GM19438 (cell line): Measurements from ENCODE around the gene SRD5A2.
"Not testable (repeated sequence)": the region's sequence is repeated elsewhere in the genome, so short reads cannot be mapped to it uniquely, and the experiment has no call there.

Experiments
- ATAC-seq: cut with Tn5 transposase; IDR thresholded peaks from one replicate; pipeline ENCODE4 v1.9.1; 2021; ENCODE audit warnings: low read depth; ENCODE audit not compliant: unreplicated experiment

Gene SRD5A2

DNA sequence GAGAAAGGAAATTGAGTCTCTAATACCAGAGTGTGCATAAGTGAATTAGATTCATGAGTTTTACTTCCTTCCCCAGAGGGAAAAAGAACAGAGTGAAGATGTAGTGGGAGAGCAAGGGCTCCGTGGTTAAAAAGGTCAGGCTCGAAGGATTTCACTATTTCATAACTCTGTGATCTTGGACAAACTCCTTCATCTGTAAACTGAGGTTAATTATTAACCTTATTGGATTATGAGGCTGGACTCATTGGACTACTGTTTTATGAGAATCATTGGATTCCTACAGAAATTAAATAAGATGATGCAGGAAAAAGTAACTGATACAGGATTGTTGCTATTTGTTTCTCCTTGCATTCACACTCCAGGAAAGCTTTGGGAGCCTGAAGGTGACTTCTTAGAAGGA is 45.0 kb downstream of the SRD5A2 start:
- ATAC-seq: no peak

DNA sequence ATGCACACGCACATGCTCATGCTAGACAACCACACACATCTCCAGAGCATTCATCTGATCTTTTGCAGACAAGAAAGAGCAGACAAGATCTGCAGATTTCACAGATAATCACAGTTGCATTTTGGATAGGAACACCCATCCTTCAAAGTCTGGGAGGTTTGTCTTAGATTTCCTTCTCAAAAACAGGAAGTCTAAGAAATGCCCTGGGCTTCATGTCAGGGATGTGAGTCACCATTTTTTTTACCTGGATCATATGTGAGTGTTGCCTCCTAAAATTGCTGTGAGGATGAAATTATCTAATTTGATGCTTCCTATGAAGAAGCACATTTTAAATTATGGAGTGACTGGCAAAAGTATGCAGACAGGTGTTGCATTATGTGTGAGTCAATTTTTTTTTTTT is 46.1 kb downstream of the SRD5A2 start:
- ATAC-seq: no peak

DNA sequence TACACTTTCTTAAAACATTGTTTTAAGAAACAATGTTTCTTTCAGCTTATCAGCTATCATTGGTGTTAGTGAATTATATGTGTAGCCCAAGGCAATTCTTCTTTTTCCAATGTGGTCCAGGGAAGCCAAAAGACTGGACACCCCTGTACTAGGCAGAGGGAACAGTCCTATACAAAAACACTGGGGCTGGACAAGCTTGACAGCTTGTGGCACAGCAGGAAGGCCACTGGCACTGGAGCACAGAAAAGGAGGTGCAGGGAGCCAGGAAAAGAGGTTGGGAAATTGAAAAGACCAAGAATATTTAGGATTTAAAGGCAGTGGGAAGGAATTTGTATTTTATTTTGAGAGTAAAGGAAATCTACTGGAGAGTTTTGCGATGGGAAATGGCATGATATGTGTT is 47.7 kb downstream of the SRD5A2 start:
- ATAC-seq: no peak

DNA sequence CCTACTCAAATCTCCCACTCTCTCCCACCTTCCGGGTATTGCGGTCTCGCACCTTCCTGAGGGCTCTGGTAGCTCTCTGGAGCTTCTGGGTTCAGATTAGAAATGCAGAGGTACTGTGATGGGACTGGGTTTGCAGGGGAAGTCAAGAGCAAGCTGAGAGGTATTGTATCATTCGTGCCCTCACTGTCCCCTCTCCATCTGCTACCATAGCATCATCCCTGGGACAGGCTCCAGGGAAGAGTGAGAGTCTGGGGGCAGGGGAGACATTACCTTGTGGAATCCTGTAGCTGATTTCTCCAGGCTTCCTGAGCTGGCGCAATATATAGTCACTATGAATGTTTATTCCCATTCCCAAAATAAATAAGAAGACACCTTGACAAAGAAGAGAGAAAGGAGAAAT is 49.6 kb downstream of the SRD5A2 start:
- ATAC-seq: no peak

DNA sequence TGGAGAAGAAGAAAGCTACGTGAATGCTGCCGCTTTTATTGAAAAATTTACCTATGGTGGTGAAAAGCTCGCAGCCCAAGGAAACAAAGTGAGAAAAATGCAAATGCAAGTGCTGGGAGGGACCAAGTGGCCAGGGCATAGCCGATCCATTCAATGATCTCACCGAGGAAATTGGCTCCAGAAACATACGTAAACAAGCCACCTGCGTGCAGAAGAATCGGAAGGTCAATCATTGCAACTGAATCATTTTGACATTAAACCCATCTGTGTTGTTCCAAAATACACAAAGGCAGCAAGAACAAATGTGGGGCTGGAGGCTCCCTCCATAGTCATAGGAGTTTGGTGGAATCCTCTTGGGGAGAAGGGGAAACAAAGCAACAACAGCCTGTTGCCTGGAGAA is 51.5 kb downstream of the SRD5A2 start:
- ATAC-seq: no peak

DNA sequence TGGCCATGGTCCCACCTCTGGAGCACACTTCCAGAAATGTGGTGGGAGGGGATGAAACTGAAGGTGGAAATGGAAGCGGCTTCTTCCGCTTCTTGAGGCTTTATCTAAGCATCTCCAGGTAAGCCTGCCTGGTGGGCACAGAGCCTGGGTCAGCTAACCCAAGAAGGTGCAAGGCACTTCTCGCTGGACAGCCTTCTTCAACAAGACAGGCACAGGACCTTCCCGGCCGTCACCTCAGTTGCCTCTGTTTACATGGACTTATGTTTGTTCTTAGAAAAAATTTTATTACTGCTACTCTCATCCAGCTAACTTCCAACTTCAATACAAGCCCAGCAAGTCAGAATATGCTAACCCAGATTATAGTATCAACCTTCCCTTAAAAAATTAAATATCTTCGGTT is 51.9 kb downstream of the SRD5A2 start:
- ATAC-seq: no peak

DNA sequence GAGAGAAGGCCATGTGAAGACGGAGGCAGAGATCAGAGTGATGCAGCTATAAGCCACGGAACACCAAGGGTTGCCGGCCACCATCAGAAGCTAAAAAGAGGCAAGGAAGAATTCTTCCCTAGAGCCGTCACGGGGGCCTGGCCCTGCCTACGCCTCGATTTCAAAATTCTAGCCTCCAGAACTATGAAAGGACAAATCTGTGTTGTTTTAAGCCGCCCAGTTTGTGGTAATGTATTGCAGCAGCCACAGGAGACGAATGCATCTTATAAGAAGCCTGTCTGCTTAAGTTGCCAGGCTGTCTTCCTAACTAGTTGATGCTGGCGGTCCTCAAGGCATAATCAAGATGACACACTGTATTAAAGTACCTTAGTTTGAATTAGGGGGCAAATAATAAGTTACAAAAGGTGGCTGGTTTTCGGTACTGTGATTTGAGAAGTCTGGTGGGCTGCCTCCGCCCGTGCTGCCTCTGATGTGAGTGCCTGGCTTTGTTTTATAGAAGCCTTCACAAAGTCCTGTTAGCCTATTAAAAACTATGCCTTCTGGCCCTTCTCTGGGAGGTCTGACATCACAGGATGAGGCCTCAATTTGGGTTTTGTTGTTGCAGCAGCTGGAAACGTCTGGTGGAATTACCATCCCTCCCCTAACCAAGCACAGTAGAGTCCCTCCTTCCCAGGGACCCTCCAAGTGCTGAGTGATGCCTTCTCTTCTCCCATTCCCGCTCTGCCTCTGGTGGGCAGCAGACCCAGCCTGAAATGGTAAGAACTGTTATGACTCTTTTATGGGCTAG is 53.6 kb downstream of the SRD5A2 start:
- no peak for ATAC-seq

DNA sequence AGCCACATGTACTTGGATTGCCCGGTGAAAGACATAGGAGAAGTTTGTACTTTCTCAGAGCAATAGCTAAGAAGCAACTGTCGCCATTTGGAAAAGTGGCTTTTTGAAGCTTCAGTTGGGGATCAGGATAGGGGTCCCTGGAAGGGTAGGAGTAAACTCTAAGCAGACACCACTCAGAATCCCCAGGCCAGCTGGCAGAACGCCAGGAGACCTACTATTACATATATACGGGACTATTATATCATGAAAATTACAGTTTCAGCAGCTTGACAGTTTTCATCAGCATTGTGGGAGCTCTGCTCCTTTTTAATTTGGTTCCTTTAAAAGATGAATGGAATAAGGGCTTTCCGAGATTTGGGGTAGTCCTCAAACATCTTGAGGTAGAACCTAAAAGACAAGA is 54.9 kb downstream of the SRD5A2 start:
- no peak for ATAC-seq

DNA sequence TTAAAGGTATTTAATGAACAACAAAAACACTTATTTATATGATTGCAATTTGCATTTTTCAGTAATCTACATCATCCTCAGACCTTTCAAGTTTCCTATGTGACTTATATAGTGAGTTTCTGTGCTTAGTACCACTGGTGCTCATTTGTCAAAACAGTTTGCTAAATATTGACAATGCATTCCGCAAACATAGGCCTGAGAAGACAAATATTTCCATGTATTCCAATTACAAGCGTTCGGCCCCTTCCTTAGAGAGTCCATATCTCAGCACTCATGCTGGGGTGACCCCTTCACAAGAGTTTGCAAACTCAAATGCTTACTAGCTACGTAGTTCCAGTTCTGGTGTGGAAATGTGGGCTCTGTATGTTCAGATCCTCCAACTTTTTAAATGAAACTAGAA is 56.1 kb downstream of the SRD5A2 start:
- no peak for ATAC-seq

DNA sequence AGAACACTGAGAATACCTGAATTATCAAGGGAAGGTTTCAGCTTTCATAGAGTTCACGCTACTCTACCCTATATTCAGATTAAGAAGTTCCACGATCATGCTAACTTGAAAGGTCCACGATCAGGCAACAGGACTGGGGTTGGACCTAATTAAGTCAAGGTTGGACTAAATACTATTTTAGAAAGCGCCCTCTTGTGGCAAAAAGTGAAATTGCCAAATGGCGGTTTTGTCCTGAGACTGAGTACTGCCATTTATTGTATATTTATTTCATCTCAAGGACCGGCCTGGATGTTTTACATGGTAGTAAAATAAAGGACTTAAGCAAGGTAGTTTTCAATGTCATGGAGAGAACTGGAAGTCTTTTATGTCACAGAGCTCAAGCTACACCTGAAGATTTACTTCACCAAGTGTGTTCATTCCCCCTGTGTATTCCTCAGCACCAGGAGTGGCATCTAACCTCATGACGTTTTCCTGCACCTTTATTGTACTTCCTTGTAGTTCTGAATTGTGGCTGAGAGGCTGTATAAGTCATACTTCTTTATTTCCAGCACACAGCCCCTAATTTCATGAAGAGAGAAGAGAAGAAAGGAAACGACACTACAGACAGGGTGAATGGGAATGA is 56.8 kb downstream of the SRD5A2 start:
- ATAC-seq: no peak

DNA sequence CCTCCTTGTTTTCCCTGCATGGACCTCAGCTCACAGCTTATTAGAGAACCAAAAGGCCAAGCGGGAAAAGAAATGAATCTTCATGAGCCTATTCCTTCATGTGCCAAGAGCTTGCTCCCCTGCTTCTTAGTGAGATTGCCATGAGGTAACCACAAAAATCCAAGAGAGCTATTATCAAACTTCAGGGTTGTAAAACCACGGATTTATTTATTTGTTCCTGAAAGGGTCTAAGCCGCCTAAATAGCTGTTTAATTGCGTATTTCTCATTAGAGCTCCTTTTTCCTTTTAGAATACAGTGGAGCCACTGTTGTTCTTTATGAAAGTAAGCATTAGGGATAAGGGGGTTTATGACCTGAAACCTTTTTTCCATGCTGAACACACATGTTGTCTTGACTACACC is 58.0 kb downstream of the SRD5A2 start:
- no peak for ATAC-seq

DNA sequence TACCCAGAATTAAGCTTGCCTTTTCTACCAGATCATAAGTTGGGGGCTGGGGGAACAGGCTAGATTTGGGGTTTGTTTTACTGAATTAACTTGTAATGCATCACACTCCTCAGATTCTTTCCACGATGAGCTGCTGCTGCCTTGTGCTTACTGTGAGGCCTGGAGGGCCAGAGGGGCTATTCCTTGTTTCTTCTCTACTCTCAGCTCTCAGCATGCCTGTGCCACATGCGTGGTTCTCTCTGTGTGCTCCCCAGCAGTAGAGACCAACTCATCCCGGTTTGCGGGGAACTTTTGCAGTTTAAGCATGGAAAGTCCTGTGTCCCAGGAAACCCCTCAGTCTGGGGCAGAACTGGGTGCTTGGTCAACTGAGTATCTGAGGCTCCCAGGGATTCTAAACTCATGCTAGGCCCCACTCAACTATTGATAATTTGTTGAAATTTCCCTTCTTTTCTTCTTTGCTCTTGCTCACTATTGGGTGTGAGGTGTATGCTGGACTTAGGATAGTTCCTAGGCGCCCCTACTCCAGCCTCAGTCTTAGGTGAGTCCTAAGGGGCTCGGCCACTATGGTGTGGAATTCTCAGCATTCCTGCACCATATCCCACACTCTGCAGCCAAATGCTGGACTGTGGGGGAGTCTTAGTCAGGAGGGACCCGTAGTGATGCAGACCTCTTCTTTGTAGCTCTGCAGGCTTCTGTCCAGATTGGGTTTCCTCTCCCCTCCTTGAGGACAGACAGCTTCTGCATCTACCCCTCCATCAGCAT is 63.1 kb downstream of the SRD5A2 start:
- no peak for ATAC-seq

DNA sequence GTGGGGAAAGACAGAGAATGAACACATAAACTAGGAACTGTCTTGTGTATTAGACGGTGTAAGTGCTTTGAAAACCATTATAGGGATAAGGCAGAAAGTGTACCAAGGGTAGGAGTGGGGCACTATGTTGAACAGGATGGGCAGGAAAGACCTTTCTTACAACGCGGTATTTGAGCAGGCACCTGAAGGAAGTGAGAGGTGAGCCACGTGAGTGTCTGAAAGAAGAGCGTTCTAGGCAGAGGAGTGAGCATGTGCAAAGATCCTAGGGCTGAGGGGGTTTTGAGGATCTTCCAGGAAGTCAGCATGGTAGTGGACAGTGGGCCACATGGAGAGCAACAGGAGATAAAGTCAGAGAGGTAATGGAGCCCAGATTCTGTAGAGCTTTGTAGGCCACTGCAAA is 65.2 kb downstream of the SRD5A2 start:
- no peak for ATAC-seq

DNA sequence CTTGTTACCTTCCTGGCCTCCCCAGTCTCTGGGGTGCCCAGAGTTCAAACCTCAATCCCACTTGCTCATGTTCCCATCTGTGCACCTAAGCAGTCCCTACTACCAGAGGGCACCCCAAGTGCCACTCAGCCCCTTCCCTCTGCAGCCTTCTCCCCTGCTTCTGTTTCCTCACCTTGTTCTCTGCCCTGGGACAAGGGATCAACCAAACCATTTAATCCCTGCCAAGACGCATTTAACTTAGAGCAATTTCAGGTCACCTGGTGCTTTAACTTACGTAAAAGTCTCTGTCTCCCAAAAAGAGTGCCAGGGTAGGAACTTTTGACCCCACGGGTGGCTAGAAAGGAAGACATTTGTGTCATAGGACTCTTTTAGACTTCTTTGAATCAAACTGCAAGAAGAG is 67.2 kb downstream of the SRD5A2 start:
- ATAC-seq: no peak

DNA sequence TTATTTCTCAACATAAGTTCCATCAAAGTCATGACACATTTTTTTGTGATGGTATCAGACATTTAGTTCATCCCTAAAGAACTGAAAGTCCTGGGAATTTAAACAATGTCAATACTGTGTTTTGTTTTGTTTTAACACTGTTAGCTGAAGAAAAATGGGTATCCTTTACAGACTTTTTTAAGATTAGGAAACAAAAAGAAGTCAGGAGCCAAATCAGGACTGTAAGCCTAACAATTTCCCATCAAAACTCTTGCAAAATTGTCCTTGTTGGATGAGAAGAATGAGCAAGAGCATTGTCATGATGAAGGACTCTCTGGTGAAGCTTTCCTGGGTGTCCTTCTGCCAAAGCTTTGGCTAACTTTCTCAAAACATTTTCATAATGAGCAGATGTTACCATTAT is 69.4 kb downstream of the SRD5A2 start:
- ATAC-seq: no peak

DNA sequence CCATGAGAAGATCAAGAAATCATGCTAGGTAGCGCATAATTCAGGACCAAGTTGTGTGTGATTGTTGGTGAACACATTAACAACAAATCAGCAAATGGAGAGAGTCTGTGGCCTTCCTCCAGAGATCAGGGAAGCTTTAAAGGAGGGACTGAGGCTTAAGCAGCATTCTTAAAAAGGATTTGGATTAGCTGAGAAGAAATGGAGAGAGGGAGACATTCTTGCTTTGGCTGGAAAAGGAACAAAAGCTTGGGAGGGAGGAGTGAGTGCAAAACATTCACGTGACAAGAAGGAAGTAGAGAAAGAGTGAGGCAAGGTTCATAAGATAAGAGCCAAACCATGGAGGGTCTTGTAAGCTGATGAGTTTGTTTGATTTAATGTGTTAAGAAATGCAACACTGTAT is 75.6 kb downstream of the SRD5A2 start:
- no peak for ATAC-seq

DNA sequence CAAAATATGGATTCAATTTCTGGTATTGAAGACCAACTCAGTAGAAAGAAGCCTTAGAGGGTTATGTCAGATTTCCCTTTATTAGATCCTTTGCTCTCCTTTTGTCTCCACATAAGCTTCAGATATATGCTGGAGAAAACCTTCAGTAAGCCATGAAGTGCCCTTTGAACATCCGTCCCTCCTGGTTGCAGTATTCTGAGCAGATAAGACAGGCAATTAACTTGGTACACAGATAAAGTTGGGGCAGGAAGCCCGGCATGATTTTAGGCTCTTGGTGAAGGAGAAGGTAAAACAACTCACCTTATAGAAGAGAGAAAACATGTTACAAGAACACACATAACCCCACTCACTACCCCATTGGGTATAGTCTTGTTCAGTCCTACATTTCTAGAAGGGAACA is 76.4 kb downstream of the SRD5A2 start:
- ATAC-seq: no peak

DNA sequence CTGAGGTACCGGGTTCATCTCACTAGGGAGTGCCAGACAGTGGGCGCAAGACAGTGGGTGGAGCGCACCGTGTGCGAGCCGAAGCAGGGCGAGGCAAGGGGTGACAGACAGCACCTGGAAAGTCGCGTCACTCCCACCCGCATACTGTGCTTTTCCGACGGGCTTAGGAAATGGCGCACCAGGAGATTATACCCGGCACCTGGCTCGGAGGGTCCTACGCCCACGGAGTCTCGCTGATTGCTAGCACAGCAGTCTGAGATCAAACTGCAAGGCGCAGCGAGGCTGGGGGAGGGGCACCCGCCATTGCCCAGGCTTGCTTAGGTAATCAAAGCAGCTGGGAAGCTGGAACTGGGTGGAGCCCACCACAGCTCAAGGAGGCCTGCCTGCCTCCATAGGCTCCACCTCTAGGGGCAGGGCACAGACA is 84.3 kb downstream of the SRD5A2 start:
- ATAC-seq: not testable (repeated sequence)

DNA sequence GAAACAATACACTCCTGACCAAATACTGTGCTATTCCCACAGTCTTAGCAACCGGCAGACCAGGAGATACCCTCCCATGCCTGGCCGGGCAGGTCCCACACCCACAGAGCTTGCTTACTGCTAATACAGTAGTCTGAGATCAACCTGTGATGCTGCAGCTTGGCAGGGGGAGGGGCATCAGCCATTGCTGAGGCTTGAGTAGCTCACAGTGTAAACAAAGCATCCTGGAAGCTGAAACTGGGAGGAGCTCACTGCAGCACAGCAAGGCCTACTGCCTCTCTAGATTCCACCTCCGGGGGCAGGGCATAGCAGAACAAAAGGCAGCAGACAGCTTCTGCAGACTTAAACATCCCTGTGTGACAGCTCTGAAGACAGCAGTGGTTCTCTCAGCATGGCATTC is 91.4 kb downstream of the SRD5A2 start:
- ATAC-seq: not testable (repeated sequence)

DNA sequence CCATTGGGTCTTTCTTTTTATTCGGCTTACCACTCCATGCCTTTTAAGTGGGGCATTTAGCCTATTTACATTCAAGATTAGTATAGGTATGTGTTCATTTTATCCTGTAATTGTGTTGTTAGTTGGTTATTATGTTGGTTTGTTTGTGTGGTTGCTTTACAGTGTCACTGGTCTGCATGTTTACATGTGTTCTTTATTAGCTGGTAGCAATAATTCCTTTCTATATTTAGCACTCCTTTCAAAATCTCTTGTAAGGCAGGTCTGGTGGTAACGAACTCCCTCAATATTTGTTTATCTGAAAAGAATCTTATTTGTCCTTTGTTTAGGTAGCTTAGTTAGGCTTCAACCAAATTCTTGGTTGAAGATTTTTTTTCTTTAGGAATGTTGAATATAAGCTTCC is 97.5 kb downstream of the SRD5A2 start:
- no peak for ATAC-seq

DNA sequence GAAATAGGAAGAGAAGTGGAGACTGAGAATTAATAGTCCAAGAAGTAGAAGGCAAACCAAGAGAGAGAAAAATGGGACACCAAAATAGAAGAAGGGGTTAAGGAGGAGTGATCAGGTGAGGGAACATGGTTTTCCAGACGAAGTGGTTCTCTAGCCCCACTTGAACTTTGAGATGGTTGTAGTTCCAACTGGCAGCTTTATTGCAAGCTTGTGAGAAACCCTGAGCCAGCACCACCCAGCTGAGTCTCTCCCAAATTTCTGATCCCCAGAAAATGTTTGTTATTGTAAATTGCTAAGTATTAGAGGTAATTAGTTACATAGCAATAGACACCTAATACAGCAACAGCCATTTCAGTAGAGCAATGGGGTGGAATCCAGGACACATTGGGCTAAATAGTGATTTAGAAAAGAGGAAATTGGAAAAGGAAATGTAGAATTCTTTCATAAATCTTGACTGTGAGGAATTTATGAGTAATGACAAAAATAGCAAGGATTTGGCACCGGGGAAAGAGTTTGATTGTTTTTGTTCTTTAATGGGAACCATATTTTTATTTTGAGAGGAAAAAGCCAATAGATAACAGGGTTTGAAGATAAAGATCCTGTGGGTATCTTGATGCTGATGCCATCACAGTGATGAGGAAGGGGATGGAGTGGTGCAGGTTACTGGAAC is 104.1 kb downstream of the SRD5A2 start:
- ATAC-seq: no peak
